Adrenal gland (tissue), 5 donors: ENCODE data around the gene CTDSPL.

Source experiments
- CTCF ChIP-seq, 6 experiments: fragments of 450-650 bp in 4 of 6; fragments of 200-600 bp in 2 of 6; sonication (generic) in 1 of 6; IDR thresholded peaks; 1 replicate in 5 of 6; 2 replicates in 1 of 6; pipeline versions ENCODE4 v1.5.1 to v1.8.0; 2016 to 2021; ENCODE audit warnings: antibody characterized with exemption in 6 of 6, mild to moderate bottlenecking in 2 of 6, moderate library complexity in 1 of 6
- POLR2A ChIP-seq, 2 donors: fragments of 450-650 bp; IDR thresholded peaks; one replicate each; pipeline ENCODE4 v1.6.1; 2017; ENCODE audit warnings: antibody characterized with exemption in 2 of 2, mild to moderate bottlenecking in 2 of 2, moderate library complexity in 1 of 2
- donor health status: DM: no; HTN: no; CAD: no.

GRCh38 chr3:37897763-37898162 is 36.1 kb downstream of the CTDSPL start:
- TF ChIP-seq CTCF (IDR thresholded peaks at IDR 0.05) = no peak
- TF ChIP-seq POLR2A (IDR thresholded peaks at IDR 0.05) = no peak
